Nephron progenitor cell (in vitro differentiated cells): ENCODE measurements around the gene SYCP3.

Experiments
- DNase-seq: peaks from one replicate; pipeline ENCODE4 v3.0.0; 2021
- H3K27ac Mint-ChIP-seq: 2 replicates; pipeline ENCODE4 v1.8.0; 2021; ENCODE audit warnings: mild to moderate bottlenecking, moderate library complexity, mixed read lengths
- H3K27me3 Mint-ChIP-seq: 2 replicates; pipeline ENCODE4 v1.8.0; 2021; ENCODE audit warnings: mild to moderate bottlenecking, low read depth, mixed read lengths; ENCODE audit not compliant: poor library complexity
- H3K36me3 Mint-ChIP-seq: 2 replicates; pipeline ENCODE4 v1.8.0; 2021; ENCODE audit warnings: low read depth, mixed read lengths
- H3K4me1 Mint-ChIP-seq: 2 replicates; pipeline ENCODE4 v1.8.0; 2021; ENCODE audit warnings: mixed read lengths
- H3K4me3 Mint-ChIP-seq: 2 replicates; pipeline ENCODE4 v1.8.0; 2021; ENCODE audit warnings: mild to moderate bottlenecking, moderate library complexity, mixed read lengths
- H3K9me3 Mint-ChIP-seq: 2 replicates; pipeline ENCODE4 v1.8.0; 2021; ENCODE audit warnings: mild to moderate bottlenecking, moderate library complexity, mixed read lengths
- TF ChIP-seq, protein P1 (sequence below): fragments of 200-600 bp; sonication (generic); IDR thresholded peaks from 2 replicates; pipeline ENCODE4 v1.5.0; 2021; ENCODE audit warnings: antibody characterized with exemption

The SYCP3 gene

DNA sequence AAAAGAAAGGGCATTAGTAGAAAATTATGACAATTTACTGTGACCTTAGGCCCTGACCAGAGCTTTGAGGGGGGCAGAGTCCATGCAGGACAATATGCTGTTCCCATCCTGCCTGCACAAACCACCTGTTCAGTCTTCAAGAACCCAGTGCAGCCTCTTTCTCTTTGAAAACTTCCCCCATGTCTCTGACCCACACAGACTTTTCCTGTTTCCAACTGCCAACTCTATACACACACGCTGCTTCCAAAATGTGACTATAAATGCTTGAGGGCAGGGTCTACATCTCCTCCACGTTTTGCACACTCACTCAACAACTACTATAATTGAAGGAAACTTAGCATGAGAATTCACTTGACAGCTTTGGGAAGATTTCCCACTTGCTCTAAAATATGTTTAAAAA is 36.6 kb upstream of the SYCP3 start:
- TF ChIP-seq, protein P1, sequence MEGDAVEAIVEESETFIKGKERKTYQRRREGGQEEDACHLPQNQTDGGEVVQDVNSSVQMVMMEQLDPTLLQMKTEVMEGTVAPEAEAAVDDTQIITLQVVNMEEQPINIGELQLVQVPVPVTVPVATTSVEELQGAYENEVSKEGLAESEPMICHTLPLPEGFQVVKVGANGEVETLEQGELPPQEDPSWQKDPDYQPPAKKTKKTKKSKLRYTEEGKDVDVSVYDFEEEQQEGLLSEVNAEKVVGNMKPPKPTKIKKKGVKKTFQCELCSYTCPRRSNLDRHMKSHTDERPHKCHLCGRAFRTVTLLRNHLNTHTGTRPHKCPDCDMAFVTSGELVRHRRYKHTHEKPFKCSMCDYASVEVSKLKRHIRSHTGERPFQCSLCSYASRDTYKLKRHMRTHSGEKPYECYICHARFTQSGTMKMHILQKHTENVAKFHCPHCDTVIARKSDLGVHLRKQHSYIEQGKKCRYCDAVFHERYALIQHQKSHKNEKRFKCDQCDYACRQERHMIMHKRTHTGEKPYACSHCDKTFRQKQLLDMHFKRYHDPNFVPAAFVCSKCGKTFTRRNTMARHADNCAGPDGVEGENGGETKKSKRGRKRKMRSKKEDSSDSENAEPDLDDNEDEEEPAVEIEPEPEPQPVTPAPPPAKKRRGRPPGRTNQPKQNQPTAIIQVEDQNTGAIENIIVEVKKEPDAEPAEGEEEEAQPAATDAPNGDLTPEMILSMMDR, result no peak
- H3K27me3 Mint-ChIP-seq, result no peaks in the 10 kb centered on the region
- no peaks in the 10 kb centered on the region for H3K36me3 Mint-ChIP-seq
- H3K4me3 Mint-ChIP-seq, result no peak overlapping the region
- no peak for DNase-seq
- H3K27ac Mint-ChIP-seq, result no peak overlapping the region
- H3K9me3 Mint-ChIP-seq, result no peaks in the 10 kb centered on the region
- H3K4me1 Mint-ChIP-seq, result no peaks in the 10 kb centered on the region

DNA sequence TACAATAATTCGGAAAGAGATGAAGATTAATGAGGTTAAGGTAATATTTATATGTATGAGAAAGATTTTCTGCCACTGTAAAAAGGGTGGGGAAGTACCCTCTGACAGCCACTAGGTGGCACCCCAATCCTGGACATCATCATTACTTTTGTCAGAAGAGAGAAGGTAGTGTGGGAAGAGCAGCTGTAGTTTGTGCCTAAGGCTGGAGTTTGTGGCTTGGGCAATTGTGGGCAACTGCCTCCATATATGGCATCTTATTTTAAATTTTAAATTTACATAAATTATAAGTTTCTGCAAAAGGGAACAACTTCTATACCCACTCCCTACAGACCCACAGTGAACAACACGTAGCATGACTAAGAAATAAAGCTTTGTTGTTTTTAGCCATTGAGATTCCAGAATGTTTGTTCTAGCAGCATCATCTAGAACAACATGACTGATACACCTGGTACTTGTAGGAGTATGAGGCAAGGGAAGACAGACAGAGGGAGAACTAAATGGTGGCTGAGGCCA is 34.4 kb upstream of the SYCP3 start:
- no peaks in the 10 kb centered on the region for H3K36me3 Mint-ChIP-seq
- H3K27me3 Mint-ChIP-seq, result no peaks in the 10 kb centered on the region
- no peaks in the 10 kb centered on the region for H3K9me3 Mint-ChIP-seq
- H3K27ac Mint-ChIP-seq, result no peak overlapping the region
- TF ChIP-seq, protein P1, result peak; percentile 96
- H3K4me3 Mint-ChIP-seq, result no peak overlapping the region
- DNase-seq, result peak; percentile 54
- H3K4me1 Mint-ChIP-seq, result no peaks in the 10 kb centered on the region

DNA sequence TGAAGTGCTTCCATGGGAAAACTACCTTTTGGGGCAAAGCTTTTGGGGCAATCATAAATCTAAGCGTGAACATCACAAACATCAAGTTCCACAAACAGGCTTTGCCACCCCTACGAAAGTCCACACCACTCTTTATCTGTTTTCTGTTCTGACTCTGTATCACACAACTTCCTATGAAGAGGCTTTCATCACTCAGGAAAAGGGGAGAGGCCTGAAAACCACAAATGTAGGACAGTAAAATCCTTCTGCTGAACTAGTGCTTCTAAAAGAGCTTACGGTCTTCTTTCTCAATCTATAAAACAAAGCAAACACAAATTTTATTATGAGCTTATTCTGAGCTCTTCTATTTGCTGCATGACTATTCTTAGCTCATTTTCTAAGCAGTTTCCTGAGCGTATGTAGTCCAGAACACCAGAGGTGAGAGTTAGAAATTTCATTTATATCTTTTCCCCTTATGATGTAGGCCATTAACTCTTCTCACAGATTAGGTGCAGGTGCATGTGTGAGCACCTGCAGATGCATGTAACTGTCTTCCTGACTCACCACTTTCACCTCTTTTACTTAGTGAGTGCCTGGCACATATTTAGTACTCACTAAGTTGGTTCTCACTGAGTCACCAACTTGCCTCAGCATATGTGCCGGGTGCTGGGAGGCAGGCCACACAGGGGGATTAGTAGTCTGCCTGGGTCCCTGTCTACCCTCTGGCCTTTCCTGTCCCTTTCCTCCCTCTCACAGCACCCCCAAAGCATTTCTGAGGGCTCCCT is 32.9 kb upstream of the SYCP3 start:
- DNase-seq, result no peak
- no peak overlapping the region for H3K27ac Mint-ChIP-seq
- TF ChIP-seq, protein P1, result no peak
- H3K9me3 Mint-ChIP-seq, result no peaks in the 10 kb centered on the region
- H3K4me1 Mint-ChIP-seq, result no peaks in the 10 kb centered on the region
- H3K27me3 Mint-ChIP-seq, result no peaks in the 10 kb centered on the region
- H3K4me3 Mint-ChIP-seq, result no peak overlapping the region
- no peaks in the 10 kb centered on the region for H3K36me3 Mint-ChIP-seq

DNA sequence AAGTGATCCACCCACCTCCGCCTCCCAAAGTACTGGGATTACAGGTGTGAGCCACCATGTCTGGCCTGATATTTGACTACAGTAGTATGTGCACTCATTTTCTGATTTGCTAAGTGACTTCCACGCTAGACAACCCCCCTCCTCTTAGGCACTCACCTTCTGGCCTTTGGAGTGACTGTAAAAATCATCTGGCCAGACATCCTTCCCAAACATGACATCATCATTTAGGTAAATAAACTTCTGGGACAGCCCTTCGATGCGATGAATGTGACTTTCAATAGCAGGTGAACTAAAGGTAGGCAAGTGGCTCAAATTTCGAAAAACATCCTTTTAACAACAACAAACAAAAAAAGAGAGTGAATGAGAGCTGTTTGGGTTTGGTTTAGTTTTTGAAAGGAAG is 30.6 kb upstream of the SYCP3 start:
- Mint-ChIP-seq H3K27ac (no peak overlapping the region), H3K4me1 (no peaks in the 10 kb centered on the region), H3K9me3 (no peaks in the 10 kb centered on the region), H3K36me3 (no peaks in the 10 kb centered on the region), H3K27me3 (no peaks in the 10 kb centered on the region), H3K4me3 (no peak overlapping the region)
- TF ChIP-seq, protein P1, result no peak
- DNase-seq, result no peak

DNA sequence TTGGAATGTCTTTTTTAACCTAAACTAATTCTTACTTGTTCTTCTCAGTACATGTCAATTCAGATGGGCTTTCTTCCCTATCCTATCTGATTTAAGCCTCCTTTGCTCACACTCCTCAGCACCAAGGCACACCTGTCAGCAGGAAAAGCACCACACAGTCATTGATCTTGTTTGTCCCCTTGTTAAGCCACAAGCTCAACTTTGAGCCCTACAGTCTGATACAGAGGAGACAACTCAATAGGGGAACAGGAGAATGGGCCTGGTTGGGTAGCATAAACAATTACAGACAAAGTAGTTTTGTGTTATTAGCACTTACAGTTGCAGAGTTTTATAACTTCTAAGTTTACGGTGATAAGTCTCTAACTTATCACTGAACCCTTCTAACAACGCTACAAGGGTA is 29.5 kb upstream of the SYCP3 start:
- H3K36me3 Mint-ChIP-seq, result no peaks in the 10 kb centered on the region
- no peak overlapping the region for H3K4me3 Mint-ChIP-seq
- H3K9me3 Mint-ChIP-seq, result no peaks in the 10 kb centered on the region
- H3K27me3 Mint-ChIP-seq, result no peaks in the 10 kb centered on the region
- H3K27ac Mint-ChIP-seq, result no peak overlapping the region
- no peak for DNase-seq
- TF ChIP-seq, protein P1, result no peak
- no peaks in the 10 kb centered on the region for H3K4me1 Mint-ChIP-seq

DNA sequence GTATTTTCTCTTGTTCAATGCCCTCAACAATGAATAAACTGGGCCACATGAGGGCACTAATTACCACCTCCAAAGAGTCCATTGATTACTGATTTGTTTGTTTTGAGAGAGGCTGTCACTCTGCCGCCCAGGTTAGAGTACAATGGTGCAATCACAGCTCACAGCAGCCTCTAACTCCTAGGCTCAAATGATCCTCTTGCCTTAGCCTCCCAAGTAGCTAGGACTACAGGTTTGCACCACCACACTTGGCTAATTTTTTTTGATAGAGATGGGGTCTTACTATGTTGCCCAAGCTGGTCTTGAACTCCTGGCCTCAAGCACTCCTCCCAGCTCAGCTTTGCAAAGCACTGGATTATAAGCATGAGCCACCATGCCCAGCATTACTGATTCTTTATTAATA is 28.3 kb upstream of the SYCP3 start:
- TF ChIP-seq, protein P1, result no peak
- Mint-ChIP-seq H3K9me3 (no peaks in the 10 kb centered on the region), H3K27ac (no peak overlapping the region), H3K36me3 (no peaks in the 10 kb centered on the region), H3K27me3 (no peaks in the 10 kb centered on the region), H3K4me3 (no peak overlapping the region), H3K4me1 (no peaks in the 10 kb centered on the region)
- no peak for DNase-seq
